HG03196 (cell line): ENCODE data around the gene NAA20.
"Not testable (repeated sequence)": the region's sequence is repeated elsewhere in the genome, so short reads cannot be mapped to it uniquely, and the experiment has no call there.

ENCODE experiments used
- ATAC-seq: cut with Tn5 transposase; IDR thresholded peaks from one replicate; pipeline ENCODE4 v1.9.1; 2021; ENCODE audit not compliant: unreplicated experiment

Gene NAA20

GRCh38 chr20:19991308-19991707 is 25.9 kb upstream of the NAA20 start:
- ATAC-seq, result no peak

GRCh38 chr20:19991854-19992253 is 25.3 kb upstream of the NAA20 start:
- ATAC-seq, result no peak

DNA sequence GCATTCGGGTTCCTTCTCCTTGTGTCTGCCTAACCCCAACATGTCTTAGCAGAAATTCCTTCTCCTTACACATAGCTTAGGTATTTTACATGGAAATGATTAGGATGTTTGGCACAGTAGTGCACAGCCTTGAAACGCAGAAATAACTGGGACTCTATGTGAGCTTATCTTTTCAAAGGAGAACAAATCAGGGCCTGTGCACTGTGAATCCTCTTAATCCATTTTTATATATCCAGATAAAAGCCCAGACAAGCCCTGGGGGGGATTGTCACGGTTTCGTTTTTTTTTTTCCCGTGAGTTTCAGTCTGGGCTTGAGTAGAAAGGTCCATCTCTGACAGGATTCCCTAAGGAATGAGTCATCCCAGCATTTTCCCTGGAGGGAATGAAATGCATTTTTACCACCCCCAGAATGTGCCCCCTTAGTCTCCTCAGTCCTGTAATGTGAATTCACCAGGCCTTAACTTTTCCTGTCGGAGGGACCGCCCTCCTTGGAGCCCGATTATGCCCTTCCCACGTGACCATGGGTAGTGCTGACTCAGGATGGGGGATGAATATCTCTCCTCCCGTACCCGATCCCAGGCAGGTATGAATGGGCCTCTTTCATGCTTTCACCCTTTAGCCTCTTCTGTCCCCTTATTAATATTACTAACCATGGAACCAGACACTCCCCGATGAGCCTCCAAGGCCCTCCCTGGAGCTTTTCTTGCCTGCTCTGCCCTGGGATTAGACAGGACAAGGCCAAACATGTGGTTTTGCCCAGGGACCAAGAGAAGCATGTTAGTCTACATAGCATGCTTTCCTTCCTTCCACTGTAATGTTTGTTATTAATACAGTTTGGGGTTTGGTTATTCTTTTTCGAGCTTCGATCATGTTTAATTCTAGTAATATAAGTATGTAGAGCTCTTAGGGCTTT is 23.9 kb upstream of the NAA20 start:
- ATAC-seq, result no peak

GRCh38 chr20:19993958-19994669 is 23.0 kb upstream of the NAA20 start:
- no peak for ATAC-seq

DNA sequence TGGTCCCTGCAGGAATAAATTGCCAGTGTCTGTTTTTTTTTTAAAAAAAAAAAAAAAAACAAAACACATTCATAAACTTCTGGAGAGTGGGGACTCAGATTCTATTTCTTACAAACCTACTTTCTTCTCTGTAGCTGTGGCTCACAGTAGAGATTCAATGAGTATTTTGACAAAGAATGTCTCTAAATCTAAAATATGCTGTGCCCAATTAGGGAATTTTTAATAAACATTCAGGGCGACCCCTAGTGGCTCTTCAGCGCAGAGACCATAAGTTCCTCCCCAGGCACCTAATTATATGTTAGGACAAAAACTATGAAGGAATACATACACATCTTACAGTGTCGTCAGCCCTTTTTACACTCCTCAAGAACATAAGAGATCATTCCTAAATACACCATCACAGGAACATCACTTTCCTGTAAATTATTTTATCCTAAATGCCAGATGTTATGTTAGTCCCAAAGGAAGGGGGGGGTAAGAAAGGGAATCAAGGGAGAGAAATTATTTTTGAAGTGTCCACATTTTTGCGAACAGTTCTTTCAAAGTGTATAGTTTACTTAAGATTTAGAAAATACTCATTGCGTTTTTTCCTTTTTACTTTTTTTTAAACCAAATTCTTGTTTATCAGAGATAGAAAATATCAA is 21.8 kb upstream of the NAA20 start:
- no peak for ATAC-seq

GRCh38 chr20:19996222-19996621 is 20.9 kb upstream of the NAA20 start:
- no peak for ATAC-seq

GRCh38 chr20:19996917-19997316 is 20.2 kb upstream of the NAA20 start:
- no peak for ATAC-seq

DNA sequence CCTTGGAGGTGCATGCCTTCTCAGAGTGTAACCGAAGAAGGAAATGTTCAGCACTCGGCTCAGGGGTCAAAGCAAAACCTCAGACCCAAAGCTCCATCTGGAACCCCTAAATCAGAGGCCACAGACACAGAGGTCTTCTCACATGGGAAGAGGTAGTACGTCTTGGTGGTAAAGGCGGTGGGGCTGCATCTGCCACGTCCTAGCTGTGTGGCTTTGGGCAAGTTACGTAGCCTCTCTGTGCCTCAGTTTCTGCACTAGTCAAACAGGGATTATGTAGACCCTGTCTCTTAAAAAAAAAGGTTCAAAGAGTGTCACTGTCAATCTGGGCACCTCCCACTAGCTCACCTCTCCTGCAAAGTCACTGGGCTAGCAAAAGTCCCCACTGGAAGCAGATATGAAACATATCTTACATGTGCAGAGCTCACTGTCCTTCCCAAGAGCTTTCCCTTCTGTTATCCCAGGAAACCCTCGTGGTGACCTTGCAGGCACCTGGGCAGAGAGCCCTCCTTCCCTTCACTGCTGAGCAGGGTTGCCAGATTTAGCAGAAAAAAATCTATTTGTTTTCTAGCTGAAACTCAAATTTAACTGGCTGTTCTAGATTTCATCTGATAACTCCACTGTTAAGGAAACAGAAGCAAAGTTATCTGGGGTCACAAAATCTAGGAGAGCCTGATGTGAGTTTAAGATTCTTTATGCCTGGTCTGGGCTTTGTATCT is 18.0 kb upstream of the NAA20 start:
- no peak for ATAC-seq

GRCh38 chr20:20000211-20000968 is 16.8 kb upstream of the NAA20 start:
- no peak for ATAC-seq

DNA sequence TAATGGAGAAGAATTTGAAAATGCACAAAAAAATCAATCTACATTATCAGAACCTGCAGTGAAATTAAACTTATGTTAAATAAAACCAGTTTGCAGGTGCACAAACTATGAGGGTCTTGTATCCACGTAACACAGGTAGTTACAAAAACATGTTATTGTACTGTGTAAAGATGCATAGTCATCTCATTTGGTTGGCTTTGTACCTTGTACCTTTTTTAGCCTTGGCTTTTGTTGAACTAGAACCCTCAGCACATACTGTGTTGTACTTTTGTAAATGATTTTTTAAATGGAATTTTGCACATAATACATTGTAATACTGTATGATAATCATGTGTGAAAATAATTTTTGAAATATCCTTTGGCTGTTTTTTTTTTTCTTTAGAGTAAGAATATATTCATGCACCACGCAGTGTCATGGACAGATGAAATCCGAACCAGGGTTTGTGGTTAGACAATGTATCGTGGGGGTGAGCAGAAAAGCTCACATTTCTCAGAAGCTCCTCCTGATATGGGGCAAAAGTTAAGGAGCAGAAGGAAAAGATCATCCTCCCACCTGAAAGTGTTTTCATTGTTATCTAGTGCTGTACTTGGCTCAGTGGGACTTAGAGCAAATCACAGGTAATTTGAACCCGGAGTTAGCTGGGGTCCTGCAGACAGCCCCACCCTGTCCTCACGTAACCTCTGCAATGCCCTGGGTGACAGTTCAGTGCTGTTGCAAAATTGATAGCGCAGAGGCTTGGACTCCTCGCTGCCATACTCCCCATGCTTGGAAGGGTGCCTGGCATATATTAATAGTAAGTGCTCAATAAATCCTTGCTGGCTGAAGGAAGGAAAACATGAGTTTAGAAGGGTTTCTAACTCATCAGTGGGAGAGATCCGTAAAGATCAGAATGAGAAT is 14.8 kb upstream of the NAA20 start:
- no peak for ATAC-seq

DNA sequence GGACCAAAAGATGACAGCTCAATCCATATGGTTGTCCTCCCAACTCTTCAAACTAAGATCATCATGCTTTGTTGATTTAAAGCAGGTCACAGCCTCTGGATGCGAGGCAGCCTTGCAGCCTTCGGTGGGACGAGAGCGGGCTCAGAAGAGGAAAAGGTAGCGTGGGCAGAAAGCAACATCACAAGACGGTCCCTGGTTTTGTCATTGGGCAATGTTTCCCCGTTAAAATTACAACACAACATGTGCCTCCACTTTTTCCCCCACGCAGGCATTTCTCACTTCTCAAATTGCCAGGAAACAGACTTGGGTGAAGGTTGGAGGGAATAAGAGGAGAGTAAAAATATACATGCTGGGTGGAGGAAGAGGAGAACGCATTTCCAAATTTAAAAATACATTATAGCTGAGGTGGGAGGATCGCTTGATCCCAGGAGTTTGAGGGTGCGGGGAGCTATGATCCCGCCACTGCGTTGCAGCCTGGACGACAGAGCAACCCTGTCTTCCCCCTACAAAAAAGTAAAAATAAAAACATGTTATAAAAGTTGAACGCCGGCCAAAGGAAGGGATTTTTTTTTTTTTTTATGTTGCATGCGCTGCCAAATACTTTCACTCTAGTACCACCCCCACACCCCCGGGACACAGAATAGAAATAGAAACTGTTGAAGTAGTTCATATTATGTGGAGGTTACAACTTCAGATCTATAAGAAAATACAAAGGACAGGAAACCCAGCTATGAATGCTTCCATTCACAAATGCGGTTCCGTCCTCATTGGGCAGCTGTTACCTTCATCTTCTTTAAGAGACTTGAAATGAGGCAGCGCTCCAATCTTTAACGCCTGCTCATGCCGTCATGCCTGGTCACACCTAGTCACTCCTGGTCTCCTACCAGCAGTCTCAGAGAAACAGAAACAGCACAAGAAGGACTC is 13.9 kb upstream of the NAA20 start:
- ATAC-seq, result no peak

DNA sequence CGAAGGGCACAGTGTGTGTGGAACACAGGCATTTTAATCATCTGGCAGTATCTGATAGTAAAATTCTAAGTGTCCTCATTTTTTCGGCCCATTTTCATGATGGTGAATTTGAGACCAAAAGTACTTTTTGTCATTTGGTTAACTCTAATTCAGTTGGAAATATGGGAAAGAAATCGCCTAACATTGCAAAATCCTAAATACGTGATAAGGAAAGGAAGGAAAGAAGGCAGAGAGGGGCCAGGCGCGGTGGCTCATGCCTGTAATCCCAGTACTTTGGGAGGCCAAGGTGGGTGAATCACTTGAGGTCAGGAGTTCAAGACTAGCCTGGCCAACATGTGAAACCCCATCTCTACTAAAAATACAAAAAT is 13.2 kb upstream of the NAA20 start:
- ATAC-seq, result not testable (repeated sequence)

DNA sequence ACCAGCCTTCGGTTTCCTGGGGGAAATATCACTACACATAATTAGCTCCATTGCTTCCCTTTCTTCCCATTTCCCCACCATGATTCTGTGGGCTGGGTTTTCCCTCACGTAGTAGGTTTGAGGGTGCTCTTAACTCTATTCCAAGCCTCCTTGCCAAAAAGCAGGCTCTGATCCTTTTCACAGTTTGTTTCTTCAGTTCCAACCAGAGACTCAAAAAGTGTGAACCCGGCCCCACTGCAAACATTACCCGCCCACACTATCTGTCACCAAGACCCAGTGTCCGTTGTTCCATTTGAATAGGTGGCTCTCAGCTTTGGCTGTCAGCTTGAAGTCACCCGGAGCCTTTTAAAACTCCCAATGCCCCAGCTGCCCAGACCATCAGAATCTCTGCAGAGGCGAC is 11.8 kb upstream of the NAA20 start:
- no peak for ATAC-seq

DNA sequence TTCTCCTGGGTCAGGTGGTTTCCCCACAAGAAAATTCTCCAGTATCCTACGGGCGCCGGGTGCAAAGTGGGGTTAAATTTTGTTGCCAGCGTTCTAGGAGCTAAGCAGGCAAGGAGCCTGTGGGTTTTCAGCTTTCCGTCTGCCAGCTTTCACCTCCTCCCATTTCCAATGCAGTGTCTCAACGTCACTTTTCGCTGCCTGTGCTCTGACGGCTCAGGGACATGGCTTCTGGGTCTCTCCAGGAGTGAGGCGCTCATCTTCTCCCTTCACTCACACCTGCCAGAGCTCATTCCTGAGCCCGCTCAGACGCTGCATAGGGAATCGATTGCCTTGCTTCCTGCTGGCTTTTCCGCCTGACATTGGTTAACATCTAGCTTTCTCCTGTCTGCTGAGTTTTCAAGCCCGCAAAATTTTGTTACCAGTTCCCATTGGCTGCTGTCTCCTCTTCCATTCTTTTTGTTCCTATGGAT is 7.3 kb upstream of the NAA20 start:
- no peak for ATAC-seq

DNA sequence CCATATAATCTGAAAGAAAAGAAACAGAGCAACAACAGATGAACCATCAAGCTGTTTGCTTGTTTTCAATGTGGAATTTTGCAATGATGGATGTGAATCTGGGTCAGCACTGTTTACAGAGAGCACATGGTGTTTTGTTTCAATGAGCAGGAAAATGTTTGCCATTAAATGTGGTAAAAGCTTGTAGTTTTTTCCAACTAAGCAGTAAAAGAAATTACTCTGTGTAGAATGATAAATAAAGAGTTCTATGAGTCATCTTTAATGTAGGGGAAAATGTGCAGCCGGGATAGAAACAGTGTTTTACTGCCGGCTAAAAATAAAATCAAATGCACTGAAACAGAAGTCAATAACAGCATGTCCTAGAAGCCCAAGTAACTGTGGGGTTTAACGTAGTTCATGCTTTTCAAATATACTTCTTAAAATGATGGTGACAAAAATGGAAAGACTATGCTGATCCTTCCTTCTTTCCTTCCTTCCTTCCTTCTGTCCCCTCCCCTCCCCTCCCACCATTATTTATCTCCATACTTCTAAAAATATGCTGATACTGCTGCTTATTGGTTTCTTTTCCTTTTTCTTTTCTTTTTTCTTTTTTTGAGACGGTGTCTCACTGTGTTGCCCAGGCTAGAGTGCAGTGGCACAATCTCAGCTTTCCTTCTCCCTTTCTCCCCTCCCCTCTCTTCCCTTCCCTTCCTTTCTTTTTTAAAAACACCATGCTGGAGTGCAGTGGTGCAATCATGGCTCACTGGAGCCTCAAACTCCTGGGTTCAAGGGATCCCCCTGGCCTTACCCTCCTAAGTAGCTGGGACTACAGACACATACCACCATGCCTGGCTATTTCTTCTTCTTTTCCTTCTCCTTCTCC is 6.3 kb upstream of the NAA20 start:
- no peak for ATAC-seq

GRCh38 chr20:20012541-20012940 is 4.6 kb upstream of the NAA20 start:
- ATAC-seq, result no peak

DNA sequence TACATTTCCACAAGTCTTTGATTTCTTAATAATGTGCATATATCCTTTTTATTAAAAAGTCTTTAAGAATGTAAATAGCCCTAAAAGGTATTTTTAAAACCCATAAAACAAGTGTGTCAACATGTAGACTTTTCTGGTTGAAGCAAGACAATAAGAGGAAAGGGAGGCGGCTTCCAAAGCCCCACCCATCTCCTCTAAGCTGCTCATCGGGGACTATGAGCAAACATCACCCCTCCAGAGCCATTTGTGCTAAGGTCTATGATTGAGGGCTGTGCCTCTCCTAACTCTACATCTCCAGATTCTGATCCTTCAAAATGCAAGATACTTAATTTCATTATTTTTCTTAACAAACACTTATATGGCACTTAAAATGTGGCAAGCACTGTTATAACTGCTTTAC is 2.5 kb upstream of the NAA20 start:
- no peak for ATAC-seq

GRCh38 chr20:20017844-20018185 is 653 bp downstream of the NAA20 start:
- ATAC-seq, result peak; percentile 2
